SK-N-SH (cell line): ENCODE results near the gene SNX2. TPM values are rescaled to one million over a fixed set of nuclear protein-coding genes. Genes with fewer than 3 reads are reported as not detected.

Source experiments
- CTCF ChIA-PET: fragments of 300-600, 350-600 bp; formaldehyde crosslinking; extraction: SDS; loops from one replicate; lab custom pipeline; 2021; lab: Yijun Ruan, JAX
- POLR2A ChIA-PET: fragments of 350-600 bp; sonication (Branson Sonifier 250); formaldehyde crosslinking; extraction: SDS; loops from one replicate; lab custom pipeline; 2020; ENCODE audit warnings: antibody characterized with exemption, inconsistent platforms; lab: Yijun Ruan, JAX
- DNase-seq: peaks from one replicate; pipeline ENCODE4 v3.0.0; 2012
- H2AFZ ChIP-seq: fragments of 200-600 bp; sonication (generic); 2 replicates; pipeline ENCODE4 v1.8.1; 2016; ENCODE audit warnings: antibody characterized with exemption, mild to moderate bottlenecking, low read depth
- H3F3A ChIP-seq: fragments of 200-600 bp; sonication (generic); replicated peaks from 2 replicates; pipeline ENCODE3; 2016; ENCODE audit warnings: antibody characterized with exemption, mild to moderate bottlenecking; ENCODE audit not compliant: insufficient read depth
- H3K27ac ChIP-seq, 2 experiments: fragments of 200-500 bp in 1 of 2; fragments of 200-600 bp in 1 of 2; sonication (Bioruptor generic) in 1 of 2; sonication (generic), shearing (Covaris generic) in 1 of 2; 2 replicates each; pipeline versions ENCODE4 v1.5.1 to v1.6.1; 2014 to 2016; ENCODE audit warnings: low read depth in 2 of 2, inconsistent platforms in 1 of 2, low read length in 1 of 2, mild to moderate bottlenecking in 1 of 2, mixed read lengths in 1 of 2
- H3K27me3 ChIP-seq: fragments of 200-600 bp; sonication (generic), shearing (Covaris generic); 2 replicates; pipeline ENCODE4 v1.6.1; 2016; ENCODE audit warnings: mixed run types; ENCODE audit not compliant: insufficient read depth
- H3K36me3 ChIP-seq, 2 experiments: fragments of 200-500 bp in 1 of 2; fragments of 200-600 bp in 1 of 2; sonication (Bioruptor generic) in 1 of 2; sonication (generic) in 1 of 2; replicated peaks in 1 of 2; 2 replicates each; pipeline versions ENCODE3 to v1.5.1; 2014 to 2016; ENCODE audit warnings: low read length in 1 of 2, mild to moderate bottlenecking in 1 of 2; ENCODE audit not compliant: insufficient read depth in 2 of 2, control insufficient read depth in 1 of 2
- H3K4me1 ChIP-seq, 2 experiments: fragments of 200-500 bp in 1 of 2; fragments of 200-600 bp in 1 of 2; sonication (Bioruptor generic) in 1 of 2; sonication (generic), shearing (Covaris generic) in 1 of 2; 2 replicates each; pipeline versions ENCODE4 v1.5.1 to v1.6.1; 2014 to 2016; ENCODE audit warnings: low read depth in 1 of 2, low read length in 1 of 2, mixed run types in 1 of 2; ENCODE audit not compliant: insufficient read depth in 2 of 2, control insufficient read depth in 1 of 2
- H3K4me2 ChIP-seq: fragments of 200-600 bp; sonication (generic), shearing (Covaris generic); 2 replicates; pipeline ENCODE4 v1.6.1; 2017; ENCODE audit warnings: mixed run types
- H3K4me3 ChIP-seq, 2 experiments: fragments of 200-500 bp in 1 of 2; fragments of 200-600 bp in 1 of 2; sonication (Bioruptor generic) in 1 of 2; sonication (generic), shearing (Covaris generic) in 1 of 2; 2 replicates each; pipeline versions ENCODE4 v1.5.1 to v1.8.1; 2014 to 2016; ENCODE audit warnings: low read depth in 2 of 2, inconsistent platforms in 1 of 2, low read length in 1 of 2, mild to moderate bottlenecking in 1 of 2, mixed read lengths in 1 of 2, moderate library complexity in 1 of 2
- H3K79me2 ChIP-seq: fragments of 200-600 bp; sonication (generic); 2 replicates; pipeline ENCODE4 v1.8.1; 2017; ENCODE audit warnings: mild to moderate bottlenecking; ENCODE audit not compliant: insufficient read depth
- H3K9ac ChIP-seq: fragments of 200-600 bp; sonication (generic); 2 replicates; pipeline ENCODE4 v1.6.1; 2017; ENCODE audit warnings: mixed run types
- H3K9me2 ChIP-seq: fragments of 200-600 bp; sonication (generic); 2 replicates; pipeline ENCODE4 v1.6.1; 2017; ENCODE audit warnings: mixed run types
- H3K9me3 ChIP-seq: fragments of 200-600 bp; sonication (generic); 2 replicates; pipeline ENCODE4 v1.6.1; 2017; ENCODE audit warnings: mixed run types, mild to moderate bottlenecking, moderate library complexity
- H4K20me1 ChIP-seq: fragments of 200-600 bp; sonication (generic); 2 replicates; pipeline ENCODE4 v1.6.1; 2017; ENCODE audit warnings: mild to moderate bottlenecking, mixed run types; ENCODE audit not compliant: insufficient read depth
- CHD2 ChIP-seq: fragments of 150-350 bp; IDR thresholded peaks from 2 replicates; pipeline ENCODE4 v1.6.1; 2018; ENCODE audit warnings: low read length; ENCODE audit not compliant: partially characterized antibody
- ELF1 ChIP-seq: IDR thresholded peaks from 2 replicates; pipeline ENCODE4 v1.4.0; 2012
- EZH2phosphoT487 ChIP-seq: fragments of 200-600 bp; sonication (generic); IDR thresholded peaks from 2 replicates; pipeline ENCODE4 v1.6.1; 2017; ENCODE audit warnings: low read depth, mixed run types, mild to moderate bottlenecking, antibody characterized with exemption, moderate library complexity, borderline replicate concordance
- GABPA ChIP-seq: IDR thresholded peaks from 2 replicates; pipeline ENCODE4 v1.4.0; 2012; ENCODE audit warnings: low read depth, mild to moderate bottlenecking
- JUND ChIP-seq: IDR thresholded peaks from 2 replicates; pipeline ENCODE4 v1.4.0; 2012
- MXI1 ChIP-seq: IDR thresholded peaks from 2 replicates; pipeline ENCODE4 v1.6.1; 2012; ENCODE audit warnings: mild to moderate bottlenecking, low read depth, low read length, improper control_type of control experiment
- NRF1 ChIP-seq: IDR thresholded peaks from 2 replicates; pipeline ENCODE4 v1.6.1; 2012; ENCODE audit warnings: low read depth, mild to moderate bottlenecking, low read length
- POLR2AphosphoS5 ChIP-seq: IDR thresholded peaks from 2 replicates; pipeline ENCODE4 v1.6.1; 2012; ENCODE audit warnings: low read depth, low read length
- RFX5 ChIP-seq: IDR thresholded peaks from 2 replicates; pipeline ENCODE4 v1.6.1; 2012; ENCODE audit warnings: mild to moderate bottlenecking, improper control_type of control experiment, low read length
- RXRA ChIP-seq: IDR thresholded peaks from 2 replicates; pipeline ENCODE4 v1.4.0; 2012; ENCODE audit warnings: low read depth, mild to moderate bottlenecking, borderline replicate concordance
- SIN3A ChIP-seq: IDR thresholded peaks from 2 replicates; pipeline ENCODE4 v1.6.1; 2012; ENCODE audit warnings: low read depth, mild to moderate bottlenecking, low read length, moderate library complexity, borderline replicate concordance
- TAF1 ChIP-seq: IDR thresholded peaks from 2 replicates; pipeline ENCODE4 v1.6.1; 2012; ENCODE audit warnings: low read depth, mild to moderate bottlenecking, low read length, moderate library complexity, borderline replicate concordance
- TEAD4 ChIP-seq: IDR thresholded peaks from 2 replicates; pipeline ENCODE4 v1.4.0; 2012; ENCODE audit warnings: mild to moderate bottlenecking, borderline replicate concordance; ENCODE audit not compliant: insufficient read depth
- YY1 ChIP-seq: IDR thresholded peaks from 2 replicates; pipeline ENCODE4 v1.4.0; 2012; ENCODE audit warnings: low read depth, mild to moderate bottlenecking
- WGBS: methylation state at CpG from one replicate; pipeline ENCODE4 v1.1.6; 2017; ENCODE audit warnings: low lambda C conversion rate; 5-methylcytosine and 5-hydroxymethylcytosine counted together
- polyA plus RNA-seq, 3 experiments: library from polyadenylated mRNA; depleted of rRNA; stranded (reverse); fragments of >200 nt; gene quantifications; 2 replicates each; pipeline ENCODE4 v1.2.3, GENCODE V29; 2012
- TF ChIP-seq, protein P1 (sequence below): fragments of 150-350 bp; IDR thresholded peaks from 2 replicates; pipeline ENCODE4 v1.6.1; 2016; ENCODE audit warnings: mild to moderate bottlenecking, low read depth, low read length
- TF ChIP-seq, protein P2 (sequence below): fragments of 200-600 bp; sonication (generic); IDR thresholded peaks from 2 replicates; pipeline ENCODE4 v1.6.1; 2017; ENCODE audit warnings: antibody characterized with exemption, mild to moderate bottlenecking, moderate library complexity
- TF ChIP-seq, protein P3 (sequence below): IDR thresholded peaks from 2 replicates; pipeline ENCODE4 v1.4.0; 2012; ENCODE audit warnings: low read depth, borderline replicate concordance
- TF ChIP-seq, protein P4 (sequence below): IDR thresholded peaks from 2 replicates; pipeline ENCODE4; 2012

SNX2 gene
- polyA plus RNA-seq, 1 of the 3 experiments (the other 2 are of a cell fraction), result 17.4 TPM

DNA sequence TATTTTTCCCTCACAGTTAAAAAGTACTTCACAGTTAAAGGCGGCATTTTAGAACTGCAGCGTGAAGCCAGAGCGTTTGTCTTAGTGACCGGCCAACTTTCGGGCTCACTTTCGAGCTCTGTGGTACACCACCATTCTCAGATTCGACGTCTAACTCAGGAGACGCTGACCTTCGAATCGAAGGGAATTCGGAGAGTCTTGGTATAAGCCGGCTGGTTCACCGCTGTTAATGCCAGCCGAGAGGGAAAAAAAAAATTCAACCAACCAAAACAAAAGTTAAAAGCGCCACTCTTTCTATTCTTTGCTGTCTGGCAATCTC is 70.0 kb downstream of the SNX2 start (continued):
- TF ChIP-seq EZH2phosphoT487, result no peak
- TF ChIP-seq NRF1, result no peak
- TF ChIP-seq TAF1, result no peak
- TF ChIP-seq ELF1, result no peak
- TF ChIP-seq, protein P1, sequence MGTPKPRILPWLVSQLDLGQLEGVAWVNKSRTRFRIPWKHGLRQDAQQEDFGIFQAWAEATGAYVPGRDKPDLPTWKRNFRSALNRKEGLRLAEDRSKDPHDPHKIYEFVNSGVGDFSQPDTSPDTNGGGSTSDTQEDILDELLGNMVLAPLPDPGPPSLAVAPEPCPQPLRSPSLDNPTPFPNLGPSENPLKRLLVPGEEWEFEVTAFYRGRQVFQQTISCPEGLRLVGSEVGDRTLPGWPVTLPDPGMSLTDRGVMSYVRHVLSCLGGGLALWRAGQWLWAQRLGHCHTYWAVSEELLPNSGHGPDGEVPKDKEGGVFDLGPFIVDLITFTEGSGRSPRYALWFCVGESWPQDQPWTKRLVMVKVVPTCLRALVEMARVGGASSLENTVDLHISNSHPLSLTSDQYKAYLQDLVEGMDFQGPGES, result no peak
- TF ChIP-seq, protein P2, sequence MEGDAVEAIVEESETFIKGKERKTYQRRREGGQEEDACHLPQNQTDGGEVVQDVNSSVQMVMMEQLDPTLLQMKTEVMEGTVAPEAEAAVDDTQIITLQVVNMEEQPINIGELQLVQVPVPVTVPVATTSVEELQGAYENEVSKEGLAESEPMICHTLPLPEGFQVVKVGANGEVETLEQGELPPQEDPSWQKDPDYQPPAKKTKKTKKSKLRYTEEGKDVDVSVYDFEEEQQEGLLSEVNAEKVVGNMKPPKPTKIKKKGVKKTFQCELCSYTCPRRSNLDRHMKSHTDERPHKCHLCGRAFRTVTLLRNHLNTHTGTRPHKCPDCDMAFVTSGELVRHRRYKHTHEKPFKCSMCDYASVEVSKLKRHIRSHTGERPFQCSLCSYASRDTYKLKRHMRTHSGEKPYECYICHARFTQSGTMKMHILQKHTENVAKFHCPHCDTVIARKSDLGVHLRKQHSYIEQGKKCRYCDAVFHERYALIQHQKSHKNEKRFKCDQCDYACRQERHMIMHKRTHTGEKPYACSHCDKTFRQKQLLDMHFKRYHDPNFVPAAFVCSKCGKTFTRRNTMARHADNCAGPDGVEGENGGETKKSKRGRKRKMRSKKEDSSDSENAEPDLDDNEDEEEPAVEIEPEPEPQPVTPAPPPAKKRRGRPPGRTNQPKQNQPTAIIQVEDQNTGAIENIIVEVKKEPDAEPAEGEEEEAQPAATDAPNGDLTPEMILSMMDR, result no peak

DNA sequence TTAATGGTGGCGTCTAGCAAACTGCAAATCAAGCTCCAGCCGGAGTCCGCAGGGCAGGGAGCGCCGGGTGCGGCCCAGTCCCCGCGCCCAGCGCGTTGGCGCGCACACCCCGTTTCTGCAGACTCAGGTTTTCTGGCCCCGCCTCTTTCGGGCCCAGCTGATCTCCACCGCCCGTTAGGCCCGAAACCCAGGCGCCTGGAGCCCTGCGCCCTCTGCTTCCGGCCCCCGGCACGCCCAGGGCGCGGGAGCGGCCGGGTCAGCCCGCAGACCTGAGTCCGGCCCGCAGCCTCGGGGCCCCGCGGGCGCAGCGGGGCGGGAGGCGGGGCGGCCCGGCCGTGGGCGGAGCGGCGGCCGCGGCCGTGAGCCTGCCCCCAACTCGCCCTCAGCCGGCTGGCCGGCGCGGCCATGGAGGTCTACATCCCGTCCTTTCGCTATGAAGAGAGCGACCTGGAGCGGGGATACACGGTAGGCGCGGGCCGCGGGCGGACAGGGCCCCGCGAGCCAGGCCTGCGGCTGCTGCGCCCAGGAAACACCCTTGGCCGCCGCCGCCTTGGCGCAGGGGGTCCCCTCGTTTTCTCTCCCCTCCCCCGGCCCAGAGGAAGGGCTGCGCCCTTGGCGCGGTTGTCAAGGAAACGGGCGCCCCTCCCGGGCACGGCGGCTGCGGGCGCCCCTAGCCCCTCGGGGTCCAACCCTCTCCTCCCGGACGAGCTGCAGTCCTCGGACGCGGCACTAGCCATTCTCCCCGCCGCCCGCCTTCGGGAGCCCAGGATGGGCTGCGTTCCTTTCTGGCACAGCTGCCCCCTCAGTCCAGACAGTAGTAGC is 70.6 kb downstream of the SNX2 start, which contains the start of gene SNX24:
Gene SNX24 (plus strand): TSS at position 385 of the 822 bp plus-strand sequence. CDS start 21 bp downstream, at position 406.
- H4K20me1 ChIP-seq, result no peaks in the 10 kb centered on the region

More for the DNA sequence above, 70.6 kb downstream of the SNX2 start, which contains the start of gene SNX24:
- Histone ChIP-seq H3K9ac (peak within 1 kb of the TSS; percentile 83), H3K27ac (peak within 1 kb of the TSS; percentile 79 to 93), H3K27me3 (no peaks in the 10 kb centered on the region), H3K79me2 (peaks cover 44% of the 10 kb centered on the region), H3K9me3 (no peaks in the 10 kb centered on the region), H3F3A (peaks cover 5% of the 10 kb centered on the region), H3K4me3 (peak within 1 kb of the TSS; percentile 86 to 90), H3K36me3 (no peaks in the 10 kb centered on the region), H3K4me1 (peaks cover 7% of the 10 kb centered on the region in 2 experiments; a peak in 3 of 4 replicates), H2AFZ (peak within 1 kb of the TSS; percentile 96), H3K9me2 (no peaks in the 10 kb centered on the region), H3K4me2 (peak within 1 kb of the TSS; percentile 75)
- CTCF ChIA-PET, result interaction anchor here (0.6 to 1.4 kb wide), 6 partner anchors 19 to 500 kb away, joined by 3 to 4 read pairs (median 3); no protein-coding TSS in a partner anchor
- WGBS, result 2% methylated on average over 50 of the region's 92 CpGs
- TF ChIP-seq MXI1, result 0 out of 2 replicates have a peak, but pooled peaks have one; percentile 23
- TF ChIP-seq YY1, result peak; percentile 66; the same call in 1 of the 2 replicates
- TF ChIP-seq TEAD4, result 0 out of 2 replicates have a peak, but pooled peaks have one; percentile 6
- TF ChIP-seq RXRA, result no peak
- TF ChIP-seq, protein P3, sequence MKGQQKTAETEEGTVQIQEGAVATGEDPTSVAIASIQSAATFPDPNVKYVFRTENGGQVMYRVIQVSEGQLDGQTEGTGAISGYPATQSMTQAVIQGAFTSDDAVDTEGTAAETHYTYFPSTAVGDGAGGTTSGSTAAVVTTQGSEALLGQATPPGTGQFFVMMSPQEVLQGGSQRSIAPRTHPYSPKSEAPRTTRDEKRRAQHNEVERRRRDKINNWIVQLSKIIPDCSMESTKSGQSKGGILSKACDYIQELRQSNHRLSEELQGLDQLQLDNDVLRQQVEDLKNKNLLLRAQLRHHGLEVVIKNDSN, result no peak
- TF ChIP-seq, protein P2, result no peak; the same call in 1 of the 2 replicates
- no peak for TF ChIP-seq RFX5
- TF ChIP-seq CHD2, result no peak
- TF ChIP-seq GABPA, result 0 out of 2 replicates have a peak, but pooled peaks have one; percentile 9
- peak; percentile 45; the same call in 1 of the 2 replicates for TF ChIP-seq SIN3A
- TF ChIP-seq, protein P4, sequence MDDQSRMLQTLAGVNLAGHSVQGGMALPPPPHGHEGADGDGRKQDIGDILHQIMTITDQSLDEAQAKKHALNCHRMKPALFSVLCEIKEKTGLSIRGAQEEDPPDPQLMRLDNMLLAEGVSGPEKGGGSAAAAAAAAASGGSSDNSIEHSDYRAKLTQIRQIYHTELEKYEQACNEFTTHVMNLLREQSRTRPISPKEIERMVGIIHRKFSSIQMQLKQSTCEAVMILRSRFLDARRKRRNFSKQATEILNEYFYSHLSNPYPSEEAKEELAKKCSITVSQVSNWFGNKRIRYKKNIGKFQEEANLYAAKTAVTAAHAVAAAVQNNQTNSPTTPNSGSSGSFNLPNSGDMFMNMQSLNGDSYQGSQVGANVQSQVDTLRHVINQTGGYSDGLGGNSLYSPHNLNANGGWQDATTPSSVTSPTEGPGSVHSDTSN, result 0 out of 2 replicates have a peak, but pooled peaks have one; percentile 13
- no peak for TF ChIP-seq JUND
- 0 out of 2 replicates have a peak, but pooled peaks have one; percentile 22 for TF ChIP-seq TAF1
- TF ChIP-seq POLR2AphosphoS5, result peak; percentile 72
- peak; percentile 95 for DNase-seq
- POLR2A ChIA-PET, result interaction anchor here (0.6 to 0.9 kb wide), 4 partner anchors 54 to 252 kb away, joined by 3 read pairs; no protein-coding TSS in a partner anchor
